Naive thymus-derived CD8-positive, alpha-beta T cell (primary cell): Measurements from ENCODE around the gene IL17F. TPM values are rescaled to one million over a fixed set of nuclear protein-coding genes. Genes with fewer than 3 reads are reported as not detected.

Experiments
- polyA plus RNA-seq, 3 donors: library from polyadenylated mRNA; unstranded; fragments of 300-500 nt; fragmentation: Illumina TruSeq; gene quantifications; one replicate each; pipeline ENCODE4 v1.2.3, GENCODE V29; 2021
- total RNA-seq, 8 experiments: library from RNA in 2 of 8; stranded (reverse) in 2 of 8; gene quantifications; one replicate each; pipeline ENCODE4 v1.2.3 and lab custom pipeline; 2021 to 2026

Gene IL17F
- total and polyA plus RNA-seq, 5 experiments from 2014 or later, result 0.21 to 0.34 TPM; not detected in 3

Other genes starting within 250 kb of the IL17F start
- not detected for gene PKHD1, start 156.9 kb downstream of the IL17F start, total RNA-seq
- gene PKHD1, start 156.9 kb downstream of the IL17F start, polyA plus RNA-seq, result not detected
- gene IL17A, start 58.1 kb downstream of the IL17F start, total RNA-seq, result not detected
- gene IL17A, start 58.1 kb downstream of the IL17F start, polyA plus RNA-seq, result not detected
- 10 to 100 TPM; 47.4 to 48.9 TPM for gene MCM3, start 40.2 kb upstream of the IL17F start, total RNA-seq
- 10 to 100 TPM; 45.5 to 63.5 (median 57.7) TPM for gene MCM3, start 40.2 kb upstream of the IL17F start, polyA plus RNA-seq
- gene PAQR8, start 117.7 kb upstream of the IL17F start, total RNA-seq, result 10 to 100 TPM; 28.9 to 31.7 TPM
- 10 to 100 TPM; 14.3 to 35.0 (median 30.6) TPM for gene PAQR8, start 117.7 kb upstream of the IL17F start, polyA plus RNA-seq
- gene EFHC1, start 175.8 kb upstream of the IL17F start, total RNA-seq, result 10 to 100 TPM; 13.0 to 15.5 TPM
- gene EFHC1, start 175.8 kb upstream of the IL17F start, polyA plus RNA-seq, result 1 to 10 TPM; 2.5 to 5.1 (median 2.9) TPM